Fibroblast of villous mesenchyme (primary cell): ENCODE measurements around the gene ZFAND3. TPM values are rescaled to one million over a fixed set of nuclear protein-coding genes. Genes with fewer than 3 reads are reported as not detected.

Experiments used
- DNase-seq: peaks from one replicate; pipeline ENCODE4 v3.0.0-alpha.2; 2010; ENCODE audit warnings: low read depth
- H3K4me3 ChIP-seq: 2 replicates; pipeline ENCODE4 v1.5.1; 2011; ENCODE audit warnings: low read depth, mild to moderate bottlenecking, low read length
- CTCF ChIP-seq: IDR thresholded peaks from 2 replicates; pipeline ENCODE4 v1.5.1; 2012; ENCODE audit warnings: low read depth, mild to moderate bottlenecking, low read length; ENCODE audit not compliant: insufficient read depth
- total RNA-seq: library from RNA; depleted of rRNA; stranded (reverse); fragments of >200 nt; gene quantifications from 2 replicates; pipeline ENCODE4 v1.2.3, GENCODE V29; 2012

Gene ZFAND3
- total RNA-seq, 1 donor, result 20.3 TPM

GRCh38 chr6:38173909-38174308, 354.4 kb downstream of the ZFAND3 start:
- DNase-seq, result no peak
- no peak for TF ChIP-seq CTCF
- no peak overlapping the region for H3K4me3 ChIP-seq

GRCh38 chr6:38174315-38174714, 354.8 kb downstream of the ZFAND3 start:
- no peak for TF ChIP-seq CTCF
- DNase-seq, result no peak
- no peak overlapping the region for H3K4me3 ChIP-seq

GRCh38 chr6:38174806-38175495, 355.4 kb downstream of the ZFAND3 start:
- no peak for DNase-seq
- no peak overlapping the region for H3K4me3 ChIP-seq
- no peak for TF ChIP-seq CTCF

- H3K4me3 ChIP-seq, result no peak overlapping the region
- TF ChIP-seq CTCF, result no peak
- no peak for DNase-seq
Measured at GRCh38 chr6:38175786-38176185, 356.3 kb downstream of the ZFAND3 start.

- peak; percentile 45 for DNase-seq
- no peak for TF ChIP-seq CTCF
- no peak overlapping the region for H3K4me3 ChIP-seq
Measured at GRCh38 chr6:38176797-38177751, 357.5 kb downstream of the ZFAND3 start.

- no peak for TF ChIP-seq CTCF
- H3K4me3 ChIP-seq, result no peak overlapping the region
- DNase-seq, result no peak
Measured at GRCh38 chr6:38177882-38178583, 358.5 kb downstream of the ZFAND3 start.
